ENCODE measurements around the gene AMMECR1.

Gene AMMECR1

GRCh38 chrX:110268886-110269285, 49.0 kb downstream of the AMMECR1 start:
- Histone ChIP-seq H3K4me2 (ENCODE audit: low read length) (no peak overlapping the region), H3K4me1 (no peaks in the 10 kb centered on the region), H3K4me3 (ENCODE audit: low read depth, low read length) (no peak overlapping the region), H3K9me3 (ENCODE audit: control insufficient read depth, low read length) (no peaks in the 10 kb centered on the region), H3K27me3 (ENCODE audit: control insufficient read depth, insufficient read depth, low read length) (no peaks in the 10 kb centered on the region), H3K36me3 (ENCODE audit: control insufficient read depth, insufficient read depth, low read length) (no peaks in the 10 kb centered on the region), H3K9ac (no peak overlapping the region), H3K79me2 (no peaks in the 10 kb centered on the region), H3K27ac (no peak overlapping the region), H2AFZ (no peak overlapping the region)
- TF ChIP-seq CTCF (IDR thresholded peaks at IDR 0.05) = no peak

GRCh38 chrX:110268395-110268794, 49.5 kb downstream of the AMMECR1 start:
- Histone ChIP-seq H3K4me2 (ENCODE audit: low read length) (no peak overlapping the region), H3K27ac (no peak overlapping the region), H3K27me3 (ENCODE audit: control insufficient read depth, insufficient read depth, low read length) (no peaks in the 10 kb centered on the region), H3K9me3 (ENCODE audit: control insufficient read depth, low read length) (no peaks in the 10 kb centered on the region), H3K79me2 (no peaks in the 10 kb centered on the region), H3K9ac (no peak overlapping the region), H3K4me1 (no peaks in the 10 kb centered on the region), H3K4me3 (ENCODE audit: low read depth, low read length) (no peak overlapping the region), H2AFZ (no peak overlapping the region), H3K36me3 (ENCODE audit: control insufficient read depth, insufficient read depth, low read length) (no peaks in the 10 kb centered on the region)
- TF ChIP-seq CTCF (IDR thresholded peaks at IDR 0.05) = no peak

- Histone ChIP-seq H2AFZ (no peak overlapping the region), H3K4me1 (no peaks in the 10 kb centered on the region), H3K27ac (no peak overlapping the region), H3K4me2 (ENCODE audit: low read length) (no peak overlapping the region), H3K9me3 (ENCODE audit: control insufficient read depth, low read length) (no peaks in the 10 kb centered on the region), H3K9ac (no peak overlapping the region), H3K79me2 (no peaks in the 10 kb centered on the region), H3K27me3 (ENCODE audit: control insufficient read depth, insufficient read depth, low read length) (no peaks in the 10 kb centered on the region), H3K36me3 (ENCODE audit: control insufficient read depth, insufficient read depth, low read length) (no peaks in the 10 kb centered on the region), H3K4me3 (ENCODE audit: low read depth, low read length) (no peak overlapping the region)
- TF ChIP-seq CTCF (IDR thresholded peaks at IDR 0.05) = no peak
Measured at GRCh38 chrX:110267874-110268273, 50.0 kb downstream of the AMMECR1 start.

- Histone ChIP-seq H3K4me2 (ENCODE audit: low read length) (no peak overlapping the region), H3K79me2 (no peaks in the 10 kb centered on the region), H3K4me1 (no peaks in the 10 kb centered on the region), H3K9me3 (ENCODE audit: control insufficient read depth, low read length) (no peaks in the 10 kb centered on the region), H3K36me3 (ENCODE audit: control insufficient read depth, insufficient read depth, low read length) (no peaks in the 10 kb centered on the region), H2AFZ (no peak overlapping the region), H3K9ac (no peak overlapping the region), H3K4me3 (ENCODE audit: low read depth, low read length) (no peak overlapping the region), H3K27ac (no peak overlapping the region), H3K27me3 (ENCODE audit: control insufficient read depth, insufficient read depth, low read length) (no peaks in the 10 kb centered on the region)
- TF ChIP-seq CTCF (IDR thresholded peaks at IDR 0.05) = no peak
Measured at GRCh38 chrX:110265661-110266060, 52.2 kb downstream of the AMMECR1 start.

GRCh38 chrX:110259117-110259516, 58.8 kb downstream of the AMMECR1 start:
- Histone ChIP-seq H3K9ac (no peak overlapping the region), H3K36me3 (ENCODE audit: control insufficient read depth, insufficient read depth, low read length) (no peaks in the 10 kb centered on the region), H3K79me2 (no peaks in the 10 kb centered on the region), H3K27me3 (ENCODE audit: control insufficient read depth, insufficient read depth, low read length) (no peaks in the 10 kb centered on the region), H3K4me3 (ENCODE audit: low read depth, low read length) (no peak overlapping the region), H3K4me2 (ENCODE audit: low read length) (no peak overlapping the region), H3K9me3 (ENCODE audit: control insufficient read depth, low read length) (no peaks in the 10 kb centered on the region), H3K27ac (no peak overlapping the region), H3K4me1 (no peaks in the 10 kb centered on the region), H2AFZ (no peak overlapping the region)
- TF ChIP-seq CTCF (IDR thresholded peaks at IDR 0.05) = no peak
